Neutrophil (primary cell): ENCODE measurements around the gene PPIL6.

ENCODE experiments used
- H3K27ac ChIP-seq: fragments of 200-600 bp; sonication (generic); 2 replicates; pipeline ENCODE4 v1.5.1; 2016; ENCODE audit warnings: mild to moderate bottlenecking, moderate library complexity
- H3K27me3 ChIP-seq: fragments of 200-600 bp; sonication (generic); 2 replicates; pipeline ENCODE4 v1.6.0; 2016; ENCODE audit warnings: mild to moderate bottlenecking
- H3K36me3 ChIP-seq: fragments of 200-600 bp; sonication (generic); 2 replicates; pipeline ENCODE4 v1.5.1; 2017
- H3K4me1 ChIP-seq, 2 experiments: fragments of 200-600 bp in 1 of 2; sonication (generic) in 1 of 2; 1 replicate in 1 of 2; 2 replicates in 1 of 2; pipeline versions ENCODE4 v1.5.1 to v1.6.1; 2013 to 2016; ENCODE audit warnings: low read depth in 1 of 2, low read length in 1 of 2, mild to moderate bottlenecking in 1 of 2, moderate library complexity in 1 of 2; ENCODE audit not compliant: control insufficient read depth in 1 of 2, insufficient read depth in 1 of 2
- H3K4me3 ChIP-seq, 2 experiments: fragments of 200-600 bp in 1 of 2; sonication (generic) in 1 of 2; 1 replicate in 1 of 2; 2 replicates in 1 of 2; pipeline ENCODE4 v1.5.1; 2013 to 2016; ENCODE audit warnings: low read depth in 1 of 2, low read length in 1 of 2, mild to moderate bottlenecking in 1 of 2, moderate library complexity in 1 of 2
- H3K9me3 ChIP-seq: fragments of 200-600 bp; sonication (generic); 2 replicates; pipeline ENCODE4 v1.5.1; 2016
- CTCF ChIP-seq: fragments of 200-600 bp; sonication (generic); IDR thresholded peaks from 2 replicates; pipeline ENCODE4 v1.5.1; 2016; ENCODE audit warnings: antibody characterized with exemption

PPIL6 gene

DNA sequence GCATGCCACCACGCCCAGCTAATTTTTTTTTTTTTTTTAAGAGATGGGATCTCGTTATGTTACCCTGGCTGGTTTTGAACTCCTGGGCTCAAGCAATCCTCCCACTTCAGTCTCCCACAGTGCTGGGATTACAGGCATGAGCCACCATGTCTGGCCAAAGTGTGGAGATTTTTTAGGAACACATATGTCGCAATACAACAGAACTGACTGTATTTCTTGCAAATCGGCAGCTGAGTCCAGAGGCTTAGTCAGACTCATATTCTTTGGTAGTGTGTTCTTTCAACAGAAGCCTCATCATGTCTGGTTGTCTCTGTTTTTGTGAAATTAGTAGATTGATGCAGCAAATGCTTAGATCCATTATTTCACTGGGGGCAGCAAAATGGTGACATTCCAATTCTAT lies 34.2 kb downstream of the PPIL6 start:
- no peaks in the 10 kb centered on the region for H3K27me3 ChIP-seq
- H3K27ac ChIP-seq = no peak overlapping the region
- peaks cover 5 to 12% of the 10 kb centered on the region in 2 experiments for H3K4me1 ChIP-seq
- no peak for TF ChIP-seq CTCF
- H3K36me3 ChIP-seq = no peaks in the 10 kb centered on the region
- no peaks in the 10 kb centered on the region for H3K9me3 ChIP-seq
- no peak overlapping the region for H3K4me3 ChIP-seq

- TF ChIP-seq CTCF = no peak
- no peaks in the 10 kb centered on the region for H3K9me3 ChIP-seq
- no peak overlapping the region for H3K4me3 ChIP-seq
Measured at GRCh38 chr6:109397020-109397419, 43.4 kb downstream of the PPIL6 start.

GRCh38 chr6:109396046-109396718 lies 44.2 kb downstream of the PPIL6 start:
- Histone ChIP-seq H3K27me3 (no peaks in the 10 kb centered on the region), H3K36me3 (no peaks in the 10 kb centered on the region)
- TF ChIP-seq CTCF = no peak

More at GRCh38 chr6:109397020-109397419, 43.4 kb downstream of the PPIL6 start:
- Histone ChIP-seq H3K27me3 (no peaks in the 10 kb centered on the region), H3K4me1 (peaks cover 3 to 6% of the 10 kb centered on the region in 2 experiments), H3K27ac (no peak overlapping the region), H3K36me3 (no peaks in the 10 kb centered on the region)

DNA sequence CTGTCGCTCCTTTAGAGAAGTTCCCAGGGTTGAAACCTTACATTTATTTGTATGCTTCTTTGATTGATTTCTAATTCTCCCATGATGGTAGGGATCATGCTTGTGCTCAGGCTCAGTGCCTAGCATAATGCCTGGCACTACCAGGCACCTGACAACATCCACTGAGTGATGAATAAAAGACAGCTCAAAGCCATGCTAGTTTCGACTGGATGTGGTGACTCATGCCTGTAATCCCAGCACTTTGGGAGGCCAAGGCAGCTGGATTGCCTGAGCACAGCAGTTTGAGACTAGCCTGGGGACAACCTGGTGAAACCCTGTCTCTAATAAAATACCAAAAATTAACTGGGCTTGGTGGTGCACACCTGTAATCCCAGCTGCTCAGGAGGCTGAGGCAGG lies 46.5 kb downstream of the PPIL6 start:
- no peak overlapping the region for H3K27ac ChIP-seq
- no peaks in the 10 kb centered on the region for H3K27me3 ChIP-seq
- peaks cover 21 to 35% of the 10 kb centered on the region in 2 experiments for H3K4me1 ChIP-seq
- TF ChIP-seq CTCF = no peak
- no peaks in the 10 kb centered on the region for H3K36me3 ChIP-seq
- no peaks in the 10 kb centered on the region for H3K9me3 ChIP-seq
- H3K4me3 ChIP-seq = no peak overlapping the region

More at GRCh38 chr6:109396046-109396718, 44.2 kb downstream of the PPIL6 start:
- Histone ChIP-seq H3K27ac (no peak overlapping the region), H3K4me3 (no peak overlapping the region), H3K9me3 (no peaks in the 10 kb centered on the region), H3K4me1 (peaks cover 5 to 12% of the 10 kb centered on the region in 2 experiments)

- Histone ChIP-seq H3K27ac (no peak overlapping the region), H3K36me3 (no peaks in the 10 kb centered on the region), H3K4me3 (no peak overlapping the region), H3K27me3 (no peaks in the 10 kb centered on the region), H3K4me1 (peaks cover 25 to 40% of the 10 kb centered on the region in 2 experiments), H3K9me3 (no peaks in the 10 kb centered on the region)
- TF ChIP-seq CTCF = no peak
Measured at GRCh38 chr6:109393157-109393885, 47.1 kb downstream of the PPIL6 start.
